H1 (cell line): Measurements from ENCODE around the gene CDC42EP4. TPM values are rescaled to one million over a fixed set of nuclear protein-coding genes. Genes with fewer than 3 reads are reported as not detected.

Experiments used
- CEBPB ChIP-seq: IDR thresholded peaks from 2 replicates; pipeline ENCODE4 v1.6.1; 2012; ENCODE audit warnings: low read depth, low read length
- E2F6 ChIP-seq: IDR thresholded peaks from 2 replicates; pipeline ENCODE4 v1.6.1; 2012; ENCODE audit warnings: inconsistent platforms
- GABPA ChIP-seq: IDR thresholded peaks from 2 replicates; pipeline ENCODE4 v1.6.1; 2011; ENCODE audit warnings: mild to moderate bottlenecking, low read length, moderate library complexity, borderline replicate concordance; ENCODE audit not compliant: insufficient read depth
- JUN ChIP-seq: IDR thresholded peaks from 2 replicates; pipeline ENCODE4 v1.6.1; 2011; ENCODE audit warnings: low read depth, mild to moderate bottlenecking, improper control_type of control experiment, low read length
- JUND ChIP-seq: IDR thresholded peaks from 2 replicates; pipeline ENCODE4 v1.6.1; 2011; ENCODE audit warnings: mild to moderate bottlenecking, improper control_type of control experiment, low read length
- TAF7 ChIP-seq: optimal IDR thresholded peaks from 2 replicates; pipeline ENCODE3; 2011; ENCODE audit warnings: low read depth, mild to moderate bottlenecking, inconsistent platforms, low read length, moderate library complexity, borderline replicate concordance
- TCF12 ChIP-seq: IDR thresholded peaks from 2 replicates; pipeline ENCODE4 v1.6.1; 2011; ENCODE audit warnings: low read depth, mild to moderate bottlenecking, low read length
- polyA plus RNA-seq, 7 experiments: library from polyadenylated mRNA; depleted of rRNA in 3 of 7; stranded (reverse) in 5 of 7; unstranded in 2 of 7; fragments of >200 nt in 5 of 7; fragments of 200-250 nt in 2 of 7; gene quantifications; 1 replicate in 5 of 7; 2 replicates in 1 of 7; 4 replicates in 1 of 7; pipeline versions ENCODE4 v1.2.1 to v1.2.3, GENCODE V29; 2011 to 2013; ENCODE audit warnings: missing spikeins in 2 of 7, mixed read lengths in 2 of 7
- total RNA-seq: library from RNA; stranded (reverse); fragmentation: NEBNext Ultra II Directional; extraction: Animal tissue kit (Norgen Biotek cat#: 25700); gene quantifications from 2 replicates; pipeline ENCODE4 v1.2.1, GENCODE V29; 2021

CDC42EP4 gene
- total and polyA plus RNA-seq, 2 of the 8 experiments (the other 6 are each of a cell fraction or from before 2014, with no cell fraction given): 8.8 to 12.6 TPM

GRCh38 chr17:73278049-73278464 lies 33.7 kb downstream of the CDC42EP4 start (continued):
- TF ChIP-seq TAF7 (no peak), CEBPB (no peak), E2F6 (no peak), GABPA (no peak), TCF12 (no peak), JUND (no peak), JUN (no peak)
- TF ChIP-seq, all 59 proteins: peak for 0
